Cardiac muscle cell (in vitro differentiated cells and primary cell): ENCODE measurements around the gene SLC66A3. TPM values are rescaled to one million over a fixed set of nuclear protein-coding genes. Genes with fewer than 3 reads are reported as not detected.
A peak's percentile ranks its signal among the peaks of the same experiment; 100 is the strongest.

Experiments used
- DNase-seq, 2 donors: peaks; one replicate each; pipeline versions ENCODE4 v3.0.0 to v3.0.0-alpha.2; 2010 to 2017; ENCODE audit warnings: low read depth in 1 of 2, low spot score in 1 of 2
- H3K27ac ChIP-seq: fragments of 200-600 bp; sonication (generic); 2 replicates; pipeline ENCODE4 v1.5.1; 2016
- H3K27me3 ChIP-seq: fragments of 200-600 bp; sonication (generic); 2 replicates; pipeline ENCODE4 v1.6.0; 2016; ENCODE audit warnings: control low read depth
- H3K36me3 ChIP-seq: fragments of 200-600 bp; sonication (generic); 2 replicates; pipeline ENCODE4 v1.5.1; 2016; ENCODE audit warnings: control low read depth
- H3K4me1 ChIP-seq: fragments of 200-600 bp; sonication (generic); 2 replicates; pipeline ENCODE4 v1.8.1; 2017; ENCODE audit warnings: low read depth, mild to moderate bottlenecking, mixed run types
- H3K4me3 ChIP-seq: fragments of 200-600 bp; sonication (generic); 2 replicates; pipeline ENCODE4 v1.5.1; 2016; ENCODE audit warnings: mild to moderate bottlenecking
- H3K9me3 ChIP-seq: fragments of 200-600 bp; sonication (generic); 2 replicates; pipeline ENCODE4 v1.5.1; 2017; ENCODE audit warnings: low read depth, mild to moderate bottlenecking, control low read depth
- CTCF ChIP-seq: IDR thresholded peaks from 2 replicates; pipeline ENCODE4 v1.5.1; 2012; ENCODE audit warnings: low read depth, mild to moderate bottlenecking, low read length
- polyA plus RNA-seq: library from polyadenylated mRNA; unstranded; fragments of >200 nt; fragmentation: Nextera tagmentation; extraction: Ambion mirVana; gene quantifications from 2 replicates; pipeline ENCODE4 v1.2.1, GENCODE V29; 2016
- total RNA-seq: library from RNA; depleted of rRNA; stranded (reverse); fragments of >200 nt; gene quantifications from 2 replicates; pipeline ENCODE4 v1.2.3, GENCODE V29; 2016

Gene SLC66A3
- total and polyA plus RNA-seq, 2 experiments from 2014 or later, result 7.1 to 16.7 TPM

GRCh38 chr2:11177871-11178690 is 22.8 kb downstream of the SLC66A3 start:
- Histone ChIP-seq H3K27me3 (no peaks in the 10 kb centered on the region), H3K9me3 (no peaks in the 10 kb centered on the region), H3K27ac (peak overlapping the region; percentile 13), H3K4me3 (no peak overlapping the region), H3K36me3 (peaks cover 18% of the 10 kb centered on the region), H3K4me1 (no peaks in the 10 kb centered on the region)
- no peak for DNase-seq
- TF ChIP-seq CTCF, result no peak

GRCh38 chr2:11179196-11179595 is 23.9 kb downstream of the SLC66A3 start:
- TF ChIP-seq CTCF, result no peak
- H3K9me3 ChIP-seq, result no peaks in the 10 kb centered on the region
- no peaks in the 10 kb centered on the region for H3K4me1 ChIP-seq
- no peak overlapping the region for H3K4me3 ChIP-seq
- DNase-seq, result no peak
- H3K27me3 ChIP-seq, result no peaks in the 10 kb centered on the region
- no peak overlapping the region for H3K27ac ChIP-seq
- peaks cover 18% of the 10 kb centered on the region for H3K36me3 ChIP-seq

GRCh38 chr2:11179899-11180298 is 24.6 kb downstream of the SLC66A3 start:
- H3K27ac ChIP-seq, result peak overlapping the region; percentile 14
- peaks cover 21% of the 10 kb centered on the region for H3K36me3 ChIP-seq
- H3K4me3 ChIP-seq, result no peak overlapping the region
- no peaks in the 10 kb centered on the region for H3K4me1 ChIP-seq
- no peak for TF ChIP-seq CTCF
- no peaks in the 10 kb centered on the region for H3K27me3 ChIP-seq
- no peak for DNase-seq
- no peaks in the 10 kb centered on the region for H3K9me3 ChIP-seq

- H3K36me3 ChIP-seq, result peaks cover 25% of the 10 kb centered on the region
- H3K9me3 ChIP-seq, result no peaks in the 10 kb centered on the region
- no peak for TF ChIP-seq CTCF
- no peak for DNase-seq
- H3K27ac ChIP-seq, result peak overlapping the region; percentile 14
- no peaks in the 10 kb centered on the region for H3K4me1 ChIP-seq
- no peak overlapping the region for H3K4me3 ChIP-seq
- H3K27me3 ChIP-seq, result no peaks in the 10 kb centered on the region
These were observed 25.4 kb downstream of the SLC66A3 start for GRCh38 chr2:11180653-11181052.

GRCh38 chr2:11182951-11183350 is 27.7 kb downstream of the SLC66A3 start:
- no peak overlapping the region for H3K27ac ChIP-seq
- no peak for DNase-seq
- H3K36me3 ChIP-seq, result peaks cover 25% of the 10 kb centered on the region
- no peak overlapping the region for H3K4me3 ChIP-seq
- no peaks in the 10 kb centered on the region for H3K27me3 ChIP-seq
- no peak for TF ChIP-seq CTCF
- no peaks in the 10 kb centered on the region for H3K9me3 ChIP-seq
- H3K4me1 ChIP-seq, result no peaks in the 10 kb centered on the region
